ENCODE measurements around the gene PDIA4.

DNA sequence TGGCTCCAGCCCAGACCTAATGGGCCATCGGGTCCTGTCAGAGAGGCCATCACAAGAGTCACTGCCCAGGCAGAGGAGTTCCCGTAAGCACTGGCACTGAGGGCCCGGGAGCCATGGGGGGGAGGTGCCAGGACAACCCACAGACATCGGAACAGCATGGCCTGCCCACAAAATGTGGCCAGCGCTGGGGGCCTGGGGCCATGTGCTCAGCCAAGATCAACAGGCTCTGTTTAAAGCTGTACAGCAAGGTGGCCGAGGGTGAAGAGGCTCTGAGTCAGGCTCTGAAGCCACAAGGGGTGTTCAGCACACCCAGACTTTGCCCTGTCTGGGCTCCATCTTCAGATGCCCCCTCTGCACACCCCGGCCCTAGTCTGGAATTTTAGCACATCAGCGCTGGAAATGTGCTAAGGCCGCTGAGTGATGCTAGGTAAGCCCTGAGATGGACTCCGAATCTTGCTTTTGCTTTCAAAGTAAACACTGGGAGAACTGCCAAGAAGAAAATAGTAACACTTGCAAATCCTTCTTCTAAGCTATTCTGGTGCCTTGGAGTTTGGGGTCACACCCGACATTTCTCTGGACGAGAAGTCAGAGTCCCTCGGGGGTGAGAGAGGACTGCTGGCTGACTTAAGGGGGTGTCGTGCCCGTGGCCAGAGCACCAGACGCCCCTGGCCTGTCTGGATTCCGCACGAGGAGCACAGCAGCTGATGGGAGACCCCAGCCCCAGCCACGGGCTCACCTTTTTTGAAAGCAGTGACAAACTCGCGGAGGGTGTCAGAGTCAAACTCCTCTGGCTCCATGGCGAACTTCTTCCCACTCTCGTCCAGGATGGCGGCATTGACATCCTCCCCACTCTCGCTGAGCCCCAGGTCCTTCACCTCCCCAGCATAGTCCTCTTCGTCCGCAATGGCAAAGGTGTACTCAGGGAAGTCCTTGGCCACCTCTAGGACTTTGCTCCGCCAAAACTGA, 23.6 kb downstream of the PDIA4 start:
- TF ChIP-seq, protein P1, sequence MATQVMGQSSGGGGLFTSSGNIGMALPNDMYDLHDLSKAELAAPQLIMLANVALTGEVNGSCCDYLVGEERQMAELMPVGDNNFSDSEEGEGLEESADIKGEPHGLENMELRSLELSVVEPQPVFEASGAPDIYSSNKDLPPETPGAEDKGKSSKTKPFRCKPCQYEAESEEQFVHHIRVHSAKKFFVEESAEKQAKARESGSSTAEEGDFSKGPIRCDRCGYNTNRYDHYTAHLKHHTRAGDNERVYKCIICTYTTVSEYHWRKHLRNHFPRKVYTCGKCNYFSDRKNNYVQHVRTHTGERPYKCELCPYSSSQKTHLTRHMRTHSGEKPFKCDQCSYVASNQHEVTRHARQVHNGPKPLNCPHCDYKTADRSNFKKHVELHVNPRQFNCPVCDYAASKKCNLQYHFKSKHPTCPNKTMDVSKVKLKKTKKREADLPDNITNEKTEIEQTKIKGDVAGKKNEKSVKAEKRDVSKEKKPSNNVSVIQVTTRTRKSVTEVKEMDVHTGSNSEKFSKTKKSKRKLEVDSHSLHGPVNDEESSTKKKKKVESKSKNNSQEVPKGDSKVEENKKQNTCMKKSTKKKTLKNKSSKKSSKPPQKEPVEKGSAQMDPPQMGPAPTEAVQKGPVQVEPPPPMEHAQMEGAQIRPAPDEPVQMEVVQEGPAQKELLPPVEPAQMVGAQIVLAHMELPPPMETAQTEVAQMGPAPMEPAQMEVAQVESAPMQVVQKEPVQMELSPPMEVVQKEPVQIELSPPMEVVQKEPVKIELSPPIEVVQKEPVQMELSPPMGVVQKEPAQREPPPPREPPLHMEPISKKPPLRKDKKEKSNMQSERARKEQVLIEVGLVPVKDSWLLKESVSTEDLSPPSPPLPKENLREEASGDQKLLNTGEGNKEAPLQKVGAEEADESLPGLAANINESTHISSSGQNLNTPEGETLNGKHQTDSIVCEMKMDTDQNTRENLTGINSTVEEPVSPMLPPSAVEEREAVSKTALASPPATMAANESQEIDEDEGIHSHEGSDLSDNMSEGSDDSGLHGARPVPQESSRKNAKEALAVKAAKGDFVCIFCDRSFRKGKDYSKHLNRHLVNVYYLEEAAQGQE (IDR thresholded peaks at IDR 0.05; ENCODE audit: insufficient read depth in 1 of 2, low read depth in 2 of 2, low read length in 2 of 2) = no peak
- TF ChIP-seq TAF1 (IDR thresholded peaks at IDR 0.05; ENCODE audit: borderline replicate concordance, insufficient read depth, low read length) (no peak), POLR2AphosphoS5 (IDR thresholded peaks at IDR 0.05; ENCODE audit: low read depth, low read length) (no peak), FOXP2 (optimal IDR thresholded peaks at IDR 0.05; ENCODE audit: borderline replicate concordance, extremely low read depth, extremely low read length, insufficient read depth) (no peak)
